ENCODE measurements around the gene ADAM12. TPM values are rescaled to one million over a fixed set of nuclear protein-coding genes. Genes with fewer than 3 reads are reported as not detected.
A peak's percentile ranks its signal among the peaks of the same experiment; 100 is the strongest.
"Not testable (repeated sequence)": the region's sequence is repeated elsewhere in the genome, so short reads cannot be mapped to it uniquely, and the experiment has no call there.

The ADAM12 gene
- total RNA-seq, 1 experiment from 2014 or later = not detected

DNA sequence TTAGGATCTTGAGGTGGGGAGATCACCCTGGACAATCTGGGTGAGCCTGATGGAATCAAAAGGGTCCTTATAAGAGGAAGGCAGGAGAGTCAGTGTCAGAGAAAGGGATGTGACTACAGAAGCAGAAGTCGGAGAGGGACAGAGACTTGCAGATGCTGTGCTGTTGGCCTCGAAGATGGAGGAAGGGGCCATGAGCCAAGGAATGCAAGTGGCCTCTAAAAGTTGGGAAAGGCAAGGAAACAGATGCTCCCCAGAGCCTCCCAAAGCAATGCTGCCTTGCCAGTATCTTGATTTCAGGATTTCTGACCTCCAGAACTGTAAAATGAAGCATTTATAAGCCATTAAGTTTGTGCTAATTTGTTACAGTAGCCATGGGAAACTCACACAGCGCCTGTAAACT, 326.8 kb downstream of the ADAM12 start:
- no peak for DNase-seq (ENCODE audit: low spot score)

DNA sequence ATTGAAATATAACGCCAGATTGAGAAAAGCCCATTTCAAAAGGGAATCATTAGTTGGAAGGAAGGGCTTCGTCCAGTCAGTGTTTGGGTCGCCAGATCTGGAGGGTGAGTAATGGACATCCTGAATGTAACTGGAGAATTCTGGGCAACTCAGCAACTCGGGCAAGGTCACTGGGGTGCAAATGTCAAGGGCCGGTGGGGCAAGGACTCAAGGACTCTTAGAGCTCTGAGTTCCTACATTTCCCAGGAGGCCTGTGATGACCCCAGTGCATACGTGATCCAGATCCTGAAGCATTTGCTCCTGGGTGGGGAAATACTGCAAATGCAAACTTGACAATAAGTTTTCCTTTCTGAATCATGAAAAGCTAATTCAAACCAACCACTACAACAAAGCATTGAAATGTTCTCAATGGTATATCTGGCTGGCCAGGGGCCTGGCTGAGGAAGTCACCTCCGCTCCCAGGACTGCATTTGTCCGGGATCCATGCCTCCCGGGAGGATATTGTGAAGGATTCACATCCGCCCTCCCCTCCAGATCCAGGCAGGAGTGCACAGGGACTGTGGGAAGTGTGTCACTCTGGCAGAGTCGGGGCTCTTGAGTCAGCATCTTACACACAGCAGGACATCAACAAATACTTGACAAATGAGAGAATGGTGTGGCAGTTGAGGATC, 327.9 kb downstream of the ADAM12 start:
- DNase-seq (ENCODE audit: low spot score) = no peak

DNA sequence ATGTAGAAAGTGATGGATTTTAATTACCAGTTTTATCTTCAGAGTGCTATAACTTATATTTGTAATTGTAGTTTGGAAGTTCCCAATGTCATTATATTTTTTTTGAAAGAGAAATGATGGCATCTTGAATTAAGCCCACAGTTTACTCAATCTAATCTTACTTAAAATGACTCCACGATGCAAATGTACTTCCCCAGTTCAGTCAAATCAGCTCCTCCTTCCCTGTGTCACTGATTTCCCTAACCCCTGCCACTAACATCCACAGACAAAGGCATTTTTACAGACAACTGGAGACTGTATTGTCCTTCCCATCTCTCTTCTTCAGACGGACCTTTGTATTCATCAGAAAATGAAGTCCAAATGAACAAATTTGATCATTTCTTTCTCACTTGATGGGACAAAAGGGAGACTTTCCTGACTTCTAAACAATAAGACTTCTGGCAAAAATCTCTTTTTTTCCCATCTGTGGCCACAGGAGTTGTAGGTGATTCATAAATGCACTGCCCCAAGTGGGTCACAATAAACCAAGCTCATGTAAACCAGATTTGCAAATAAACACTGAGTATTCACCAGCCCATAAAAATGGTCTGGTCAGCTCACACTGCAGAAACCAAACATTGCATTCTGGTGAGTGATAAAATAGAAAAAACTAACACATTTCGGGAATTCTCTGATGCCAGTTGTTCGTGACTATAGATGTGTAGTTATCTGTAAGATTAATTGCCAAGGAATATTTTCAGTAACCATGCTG, 329.0 kb downstream of the ADAM12 start:
- DNase-seq (ENCODE audit: low spot score) = no peak

DNA sequence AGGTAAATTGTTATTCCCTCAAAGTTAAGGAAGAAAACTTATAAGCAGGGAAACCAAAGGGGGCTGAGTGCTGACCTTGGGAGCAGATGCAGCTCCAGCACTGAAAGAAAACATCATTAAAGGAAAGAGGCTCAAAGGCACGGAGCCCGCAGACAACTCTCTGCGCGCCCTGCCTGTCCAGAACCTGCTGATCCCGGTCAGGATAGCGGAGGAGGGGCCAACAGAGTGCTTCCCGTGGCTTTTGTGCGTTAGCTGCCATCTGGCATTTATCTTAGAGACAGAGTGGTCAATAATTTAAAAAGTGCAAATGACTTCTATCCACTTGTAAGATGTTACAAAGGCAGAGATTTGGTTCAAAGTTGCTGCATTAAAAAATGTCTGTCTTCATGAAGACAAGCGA, 329.8 kb downstream of the ADAM12 start:
- no peak for DNase-seq (ENCODE audit: low spot score)

DNA sequence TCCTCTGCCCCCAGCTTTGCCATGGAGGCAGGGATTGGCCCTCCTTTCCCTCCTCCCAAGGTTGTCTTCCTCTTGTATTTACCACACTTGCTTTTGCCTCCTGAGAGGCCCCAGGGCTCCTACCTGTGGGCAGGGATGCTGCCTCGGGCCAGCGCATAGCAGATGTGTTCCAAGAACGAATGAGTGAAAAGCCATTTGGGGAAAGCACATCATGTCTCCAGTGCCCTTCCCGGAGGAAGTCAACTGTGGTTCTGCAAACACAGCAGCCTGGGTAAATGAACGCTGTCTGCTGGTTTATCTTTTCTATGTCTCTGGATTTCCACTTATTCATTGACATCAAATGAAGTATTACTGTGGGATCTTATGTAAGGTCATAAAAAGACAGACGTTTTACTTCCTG, 330.2 kb downstream of the ADAM12 start:
- DNase-seq (ENCODE audit: low spot score) = no peak

DNA sequence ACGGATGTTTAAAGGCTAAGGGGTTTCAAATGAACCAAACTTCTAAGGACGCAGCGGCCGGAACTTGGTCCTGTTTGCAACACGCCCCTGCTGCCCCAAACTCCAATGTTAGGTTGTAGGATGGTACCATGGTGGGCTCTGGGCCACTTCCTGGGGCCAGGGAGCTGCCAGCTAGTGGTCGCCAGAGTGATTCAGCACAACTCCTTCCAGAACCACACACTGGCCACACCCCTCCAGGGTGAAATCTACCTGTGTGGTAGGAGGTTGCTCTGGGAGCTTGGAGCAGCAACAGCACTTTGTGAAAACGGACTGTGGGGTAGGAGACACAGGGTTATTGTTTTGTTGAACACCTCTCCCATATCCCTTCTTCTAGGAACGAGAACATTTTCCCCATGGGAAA, 330.8 kb downstream of the ADAM12 start:
- DNase-seq (ENCODE audit: low spot score) = no peak

DNA sequence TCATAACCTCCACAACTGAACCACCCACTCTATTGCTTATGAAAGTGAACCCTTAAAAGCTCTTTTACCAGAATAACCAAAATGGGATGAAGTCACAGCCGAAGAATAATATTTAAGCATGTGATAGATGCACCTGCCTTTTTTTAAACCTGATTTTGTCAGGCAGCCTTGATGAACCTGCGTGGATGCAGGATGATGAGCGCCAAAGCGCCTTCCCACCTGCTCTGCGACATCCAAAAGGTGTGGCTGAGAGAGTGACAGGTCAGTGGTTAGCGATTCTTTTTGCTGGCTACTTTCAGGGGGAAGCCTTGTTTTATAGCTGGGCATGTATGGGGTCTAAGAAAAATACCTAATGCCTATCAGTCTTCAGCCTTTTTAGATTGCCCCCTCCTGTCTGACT, 334.1 kb downstream of the ADAM12 start:
- no peak for DNase-seq (ENCODE audit: low spot score)

DNA sequence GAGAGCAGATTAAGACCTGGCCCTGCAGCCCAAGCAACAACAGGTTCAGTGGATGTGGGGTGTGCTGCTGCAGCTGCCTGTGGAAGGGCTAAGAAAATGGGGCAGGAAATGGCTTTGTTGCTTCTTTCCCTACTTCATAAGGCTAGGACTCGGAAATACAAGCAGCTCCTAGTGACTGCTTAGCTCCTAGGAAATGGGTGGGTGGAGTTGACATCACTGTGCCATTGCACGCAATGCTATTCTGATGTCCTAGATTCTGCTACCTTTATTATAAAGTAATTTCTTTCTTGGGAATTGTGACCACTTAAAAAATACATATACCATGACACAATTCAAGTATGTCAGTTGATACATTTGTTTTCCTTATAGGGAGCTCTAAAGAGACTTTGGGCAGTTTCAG, 336.1 kb downstream of the ADAM12 start:
- DNase-seq (ENCODE audit: low spot score) = no peak

DNA sequence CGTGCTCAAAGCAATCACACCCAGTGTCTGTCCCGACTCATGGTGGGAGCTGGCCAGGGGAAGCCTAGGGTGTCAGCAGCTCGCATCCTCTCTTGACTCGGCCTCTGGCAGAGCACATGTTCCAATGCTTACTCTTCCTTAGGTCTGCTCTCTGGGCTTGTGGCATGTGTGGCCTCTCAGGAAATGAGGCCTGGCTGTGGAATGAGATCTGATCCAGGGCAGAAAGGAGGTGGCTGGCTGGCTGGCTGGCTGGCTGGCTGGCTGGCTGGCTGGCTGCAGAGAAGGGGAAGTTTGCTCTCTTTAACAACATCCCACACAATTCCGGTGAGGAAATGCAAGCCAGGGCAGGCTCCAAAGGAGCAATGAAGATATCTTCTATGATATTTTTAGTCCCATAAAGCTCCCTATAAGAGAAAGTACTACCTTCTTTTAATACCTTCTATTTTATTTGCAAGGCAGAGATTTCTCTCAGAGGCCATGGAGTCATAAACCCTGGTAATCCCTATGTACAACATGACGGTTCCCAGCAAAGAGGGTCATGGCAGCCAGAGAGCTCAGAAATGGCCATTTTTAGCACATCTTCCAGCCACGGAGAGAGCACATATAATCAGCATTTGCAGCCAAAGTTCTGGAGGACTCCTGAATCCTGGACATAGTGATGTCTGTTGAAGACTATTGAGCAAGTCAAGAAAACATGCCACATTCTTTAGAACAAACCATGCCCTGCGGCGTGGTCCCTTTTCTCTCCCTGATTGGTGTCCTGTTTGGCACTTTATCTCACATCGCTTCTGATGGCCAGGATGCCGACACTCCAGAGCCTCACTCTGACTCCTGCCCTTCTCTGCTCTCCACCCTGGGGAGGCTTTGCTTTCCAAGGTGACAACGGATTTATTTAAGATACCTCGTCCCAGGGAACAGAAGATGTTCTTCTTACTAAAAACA, 338.2 kb downstream of the ADAM12 start:
- DNase-seq (ENCODE audit: low spot score) = no peak

DNA sequence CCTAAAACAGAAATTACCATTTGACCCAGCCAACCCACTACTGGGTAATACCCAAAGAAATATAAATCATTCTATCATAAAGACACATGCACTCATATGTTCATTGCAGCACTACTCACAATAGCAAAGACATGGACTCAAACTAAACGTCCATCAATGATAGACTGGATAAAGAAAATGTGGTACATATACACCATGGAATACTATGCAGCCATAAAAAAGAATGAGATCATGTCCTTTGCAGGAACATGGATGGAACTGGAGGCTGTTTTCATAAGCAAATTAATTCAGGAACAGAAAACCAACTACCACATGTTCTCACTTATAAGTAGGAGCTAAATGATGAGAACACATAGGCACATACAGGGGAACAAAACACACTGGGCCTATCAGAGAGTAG, 340.5 kb downstream of the ADAM12 start:
- DNase-seq (ENCODE audit: low spot score) = not testable (repeated sequence)

DNA sequence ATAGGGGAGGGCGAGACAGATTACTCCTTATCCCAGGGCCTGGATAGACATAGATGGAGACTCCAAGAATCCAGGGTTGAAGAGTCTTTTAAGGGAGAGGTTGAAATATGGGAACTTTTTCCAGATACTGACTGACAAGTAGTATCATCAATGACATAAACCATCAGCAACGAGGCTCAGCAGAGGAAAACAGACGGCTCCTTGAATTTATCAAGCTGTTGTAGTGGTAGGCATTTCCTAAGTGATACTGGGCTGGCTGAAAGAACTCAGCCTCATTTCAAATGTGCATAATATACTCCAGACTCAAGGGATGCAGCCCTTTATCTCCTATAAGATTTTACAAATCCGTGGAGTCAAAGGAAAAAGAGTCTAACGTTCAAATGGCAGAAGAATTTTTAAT, 341.4 kb downstream of the ADAM12 start:
- no peak for DNase-seq (ENCODE audit: low spot score)

DNA sequence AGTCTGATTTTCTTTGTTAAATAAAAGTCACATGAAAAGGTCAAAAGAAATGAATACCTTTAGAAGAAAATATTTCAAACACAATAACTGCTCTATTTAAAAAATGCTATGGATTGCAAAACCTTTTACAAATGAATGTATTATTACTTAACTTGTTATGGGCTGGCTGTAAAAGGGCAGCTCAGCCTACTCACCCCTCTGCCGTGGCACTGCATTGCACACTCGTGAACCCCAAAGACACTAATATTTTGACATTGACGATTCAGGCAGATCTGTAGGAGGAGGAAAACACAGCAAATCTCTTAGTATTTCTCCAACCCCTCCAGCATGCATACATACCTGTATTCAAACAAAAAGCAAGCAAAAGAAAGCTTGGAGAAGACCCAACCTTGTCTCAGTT, 342.4 kb downstream of the ADAM12 start:
- no peak for DNase-seq (ENCODE audit: low spot score)

DNA sequence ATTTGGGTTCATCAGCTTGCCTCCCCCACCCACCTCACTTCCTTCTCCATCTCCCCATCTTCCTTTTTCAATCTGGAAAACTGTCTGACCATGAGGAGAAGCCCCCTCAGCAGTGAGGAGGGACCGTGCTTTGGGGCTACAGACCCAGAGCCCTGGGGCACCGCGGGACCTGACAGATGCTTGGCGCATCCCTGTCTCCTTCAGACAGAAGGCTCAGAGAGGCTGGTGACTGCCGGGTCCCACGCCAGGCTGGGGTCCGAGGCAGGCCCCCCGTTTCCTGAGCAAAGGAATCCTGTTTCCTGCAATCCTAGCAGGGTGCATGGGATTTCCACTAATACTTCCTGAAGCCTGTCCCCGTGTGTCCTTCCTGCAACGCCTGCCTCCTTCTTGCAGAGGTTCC, 344.9 kb downstream of the ADAM12 start:
- DNase-seq (ENCODE audit: low spot score) = no peak

DNA sequence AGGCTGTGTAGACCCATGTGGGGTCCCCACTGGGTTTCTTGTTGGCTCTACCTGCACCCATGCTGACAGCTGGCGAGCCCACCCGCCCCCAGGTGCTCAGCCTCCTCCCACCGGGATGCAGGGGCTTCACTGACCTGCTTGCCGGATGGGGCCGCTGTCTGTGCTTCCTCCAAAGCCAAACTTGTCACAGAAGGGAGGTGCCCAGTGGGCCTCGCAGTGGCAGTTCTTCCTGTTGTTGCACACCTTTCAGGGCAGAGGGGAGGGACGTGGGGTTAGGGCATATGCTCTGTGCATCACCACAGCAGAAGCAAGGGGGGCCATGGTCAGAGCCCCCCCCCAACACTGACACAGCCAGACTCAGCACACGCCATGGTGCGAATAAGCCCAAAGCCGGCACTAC, 345.4 kb downstream of the ADAM12 start:
- no peak for DNase-seq (ENCODE audit: low spot score)

DNA sequence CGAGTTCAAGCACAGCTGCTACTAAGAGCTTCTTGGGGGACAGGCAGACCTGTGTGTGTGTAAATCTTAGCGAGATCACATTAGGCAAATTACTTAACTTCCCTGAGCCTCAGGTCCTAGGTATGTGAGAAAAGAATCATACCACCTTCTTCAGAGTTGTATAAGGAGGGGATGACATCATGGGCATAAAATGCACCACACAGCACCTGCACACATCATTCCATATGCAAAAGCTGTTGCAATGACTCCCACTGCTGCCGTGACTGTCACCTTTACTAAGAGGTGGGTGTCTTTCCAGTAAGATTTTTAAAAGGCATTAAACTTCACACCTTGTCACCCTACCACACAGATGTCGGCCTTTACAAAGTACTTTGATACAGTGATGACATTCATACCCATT, 345.9 kb downstream of the ADAM12 start:
- DNase-seq (ENCODE audit: low spot score) = no peak

DNA sequence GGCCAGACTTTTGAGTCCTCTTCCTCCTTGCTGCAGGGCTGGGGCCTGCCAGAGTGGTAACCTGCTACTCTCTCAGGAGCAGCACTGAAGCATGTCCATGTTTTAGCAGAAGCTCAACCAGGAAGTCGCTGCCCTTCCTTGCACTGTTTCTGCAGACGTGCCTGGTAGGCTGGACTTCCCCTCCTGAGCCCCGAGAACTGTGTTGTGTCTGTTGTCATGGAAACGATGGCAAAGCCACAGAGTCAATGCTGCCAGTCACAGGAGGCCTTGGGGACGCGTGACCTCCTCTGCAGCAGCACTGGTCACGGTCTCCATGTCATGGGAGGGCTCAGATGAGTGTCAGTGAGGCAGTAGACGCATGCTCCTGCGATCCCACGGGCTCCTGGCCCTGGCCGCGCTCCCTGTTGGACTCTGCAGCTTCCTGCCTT, 346.5 kb downstream of the ADAM12 start:
- peak; percentile 33 for DNase-seq (ENCODE audit: low spot score)

DNA sequence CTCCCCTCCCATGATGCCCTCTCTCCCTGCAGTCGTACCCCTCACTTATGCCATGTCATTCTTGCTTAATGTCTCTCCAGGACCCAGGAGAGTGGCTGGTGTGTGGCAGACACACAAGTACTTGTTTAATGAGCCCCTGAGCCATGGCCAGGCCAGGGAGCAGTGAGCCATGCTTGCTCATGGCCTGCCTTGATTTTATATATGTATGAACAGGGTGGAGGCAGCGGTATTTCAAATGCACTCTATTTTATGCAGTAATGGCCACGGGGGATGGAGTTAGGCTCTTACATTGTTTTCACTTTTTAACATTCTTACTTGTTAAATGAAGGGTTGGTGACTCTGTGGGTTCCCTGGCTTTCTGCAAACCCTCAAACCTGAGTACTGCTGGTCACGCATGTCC, 347.2 kb downstream of the ADAM12 start:
- DNase-seq (ENCODE audit: low spot score) = no peak

DNA sequence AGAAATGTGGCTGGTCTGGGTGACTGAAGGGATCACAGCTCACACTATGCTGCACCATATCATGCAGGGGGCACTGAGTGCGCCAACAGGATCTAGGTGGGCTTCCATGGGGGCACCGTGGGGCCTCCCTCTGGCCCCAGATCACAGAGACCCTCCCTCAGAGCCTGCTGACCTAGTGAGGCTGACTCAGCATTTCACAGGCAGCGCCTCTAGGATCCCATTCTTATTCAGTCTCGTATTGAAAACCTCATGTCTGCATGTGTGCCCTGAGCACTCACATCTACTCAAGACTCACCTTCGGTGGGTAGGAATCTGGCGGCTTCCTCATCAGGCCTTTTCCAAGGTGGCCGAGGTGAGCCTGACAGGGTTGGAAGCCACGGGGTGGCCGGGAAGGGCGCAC, 350.3 kb downstream of the ADAM12 start:
- DNase-seq (ENCODE audit: low spot score) = no peak

DNA sequence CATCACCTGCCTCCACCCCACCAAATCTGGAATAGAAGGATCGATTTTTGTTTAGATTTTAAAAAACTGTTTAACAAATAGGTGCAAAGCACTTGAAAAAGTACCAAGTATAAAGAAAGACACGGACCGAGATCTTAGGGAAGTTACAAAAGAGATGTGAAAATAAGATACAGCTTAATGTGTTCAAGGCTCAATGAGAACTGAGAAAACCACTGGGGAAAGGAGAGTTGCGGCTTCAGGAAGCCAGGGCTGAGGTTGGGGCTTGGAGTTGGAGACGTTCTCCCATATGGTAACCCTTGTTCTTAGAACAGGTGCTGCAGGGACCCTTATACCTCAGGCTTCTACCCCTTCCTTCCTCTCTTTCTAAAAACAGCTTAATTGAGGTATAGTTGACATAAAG, 351.8 kb downstream of the ADAM12 start:
- DNase-seq (ENCODE audit: low spot score) = no peak

DNA sequence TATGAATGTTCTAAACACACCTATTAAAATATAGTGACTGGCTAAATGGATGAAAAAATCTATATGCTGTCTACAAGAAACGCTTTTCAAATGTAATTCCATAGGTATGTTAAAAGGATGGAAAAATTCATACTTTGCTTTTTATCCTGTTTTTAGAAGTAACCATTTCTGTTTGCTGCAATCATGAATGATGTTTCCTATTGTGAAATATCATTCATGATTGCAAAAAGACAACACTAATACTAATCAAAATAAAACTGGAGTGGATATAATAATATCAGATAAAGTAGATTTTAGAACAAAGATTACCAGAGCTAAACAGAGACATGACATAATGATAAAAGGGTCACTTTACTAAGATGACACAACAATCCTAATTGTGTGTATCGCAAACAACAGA, 353.7 kb downstream of the ADAM12 start:
- DNase-seq (ENCODE audit: low spot score) = no peak

DNA sequence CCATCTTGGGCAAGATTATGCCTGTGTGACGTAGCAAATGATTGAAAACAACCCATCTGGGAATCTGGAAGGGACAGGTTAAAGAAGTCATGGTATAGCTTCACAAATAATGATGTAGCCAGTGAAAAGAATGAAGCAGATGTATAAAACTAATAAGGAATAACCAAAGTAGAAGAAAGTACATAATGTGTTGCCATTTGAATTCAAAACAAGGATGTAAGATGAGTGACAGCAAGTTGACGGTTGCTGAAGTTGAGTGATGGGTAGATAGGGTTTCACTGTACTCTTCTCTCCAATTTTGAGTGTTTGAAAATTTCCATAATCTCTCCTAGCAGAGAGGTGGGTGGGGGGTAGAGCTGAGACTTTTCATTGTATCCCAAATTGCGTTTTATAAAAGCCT, 358.3 kb downstream of the ADAM12 start:
- DNase-seq (ENCODE audit: low spot score) = no peak

DNA sequence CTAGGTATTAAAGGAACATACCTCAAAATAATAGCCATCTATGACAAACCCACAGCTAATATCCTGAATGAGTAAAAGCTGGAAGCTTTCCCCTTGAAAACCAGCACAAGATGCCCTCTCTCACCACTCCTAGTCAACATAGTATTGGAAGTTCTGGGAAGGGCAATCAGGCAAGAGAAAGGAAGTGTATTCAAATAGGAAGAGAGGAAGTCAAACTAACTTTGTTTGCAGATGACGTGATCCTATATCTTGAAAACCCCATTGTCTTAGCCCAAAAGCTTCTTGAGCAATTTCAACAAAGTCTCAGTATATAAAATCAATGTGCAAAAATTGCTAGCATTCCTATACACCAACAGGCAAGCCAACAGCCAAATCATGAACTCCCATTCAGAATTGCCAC, 360.6 kb downstream of the ADAM12 start:
- DNase-seq (ENCODE audit: low spot score) = no peak
